OCI-LY7 (cell line): ENCODE results near the gene ABCA2. TPM values are rescaled to one million over a fixed set of nuclear protein-coding genes. Genes with fewer than 3 reads are reported as not detected.

Experiments
- BruUV-seq: library from RNA; stranded (reverse); fragments of 400-500 nt; replicated peaks from 2 replicates; lab custom pipeline; 2021; lab: Mats Ljungman, UMichigan
- CTCF ChIA-PET: fragments of 300-600 bp; sonication (Branson Sonifier 250); formaldehyde crosslinking; loops from one replicate; lab custom pipeline; 2022; ENCODE audit warnings: antibody characterized with exemption; ENCODE audit not compliant: unreplicated experiment; lab: Charles Lee
- POLR2A ChIA-PET: fragments of 300-600 bp; sonication (Branson Sonifier 250); formaldehyde crosslinking; loops from one replicate; lab custom pipeline; 2022; ENCODE audit warnings: antibody characterized with exemption; lab: Charles Lee
- DNase-seq: peaks from one replicate; pipeline ENCODE4 v3.0.0-alpha.2; 2015; ENCODE audit warnings: low spot score
- H2AFZ ChIP-seq: fragments of 200-600 bp; sonication (generic), shearing (Covaris generic); 2 replicates; pipeline ENCODE4 v1.6.1; 2014; ENCODE audit warnings: mild to moderate bottlenecking, antibody characterized with exemption, low read length, moderate library complexity
- H3K27ac ChIP-seq: fragments of 200-600 bp; sonication (generic); 2 replicates; pipeline ENCODE4 v1.5.1; 2014; ENCODE audit warnings: mixed run types, low read depth, mild to moderate bottlenecking, moderate library complexity, low read length, inconsistent platforms; ENCODE audit not compliant: poor library complexity, severe bottlenecking
- H3K36me3 ChIP-seq: fragments of 200-600 bp; sonication (generic); 2 replicates; pipeline ENCODE4 v1.6.1; 2014; ENCODE audit warnings: mild to moderate bottlenecking, antibody characterized with exemption, low read length, moderate library complexity, mixed read lengths; ENCODE audit not compliant: insufficient read depth
- H3K4me1 ChIP-seq: fragments of 200-600 bp; sonication (generic); 2 replicates; pipeline ENCODE4 v1.5.1; 2014; ENCODE audit warnings: mild to moderate bottlenecking, low read length; ENCODE audit not compliant: insufficient read depth, poor library complexity, severe bottlenecking
- H3K4me2 ChIP-seq: fragments of 200-600 bp; sonication (generic); 2 replicates; pipeline ENCODE4 v1.6.1; 2014; ENCODE audit warnings: mild to moderate bottlenecking, low read length
- H3K4me3 ChIP-seq: fragments of 200-600 bp; sonication (generic); 2 replicates; pipeline ENCODE4 v1.5.1; 2014; ENCODE audit warnings: mild to moderate bottlenecking, low read depth, low read length; ENCODE audit not compliant: poor library complexity, severe bottlenecking
- H3K79me2 ChIP-seq: fragments of 200-600 bp; sonication (generic); 2 replicates; pipeline ENCODE4 v1.6.1; 2016; ENCODE audit warnings: low read depth, mild to moderate bottlenecking, low read length, moderate library complexity, mixed read lengths; ENCODE audit not compliant: insufficient read depth
- H3K9me2 ChIP-seq: fragments of 200-600 bp; sonication (generic); 2 replicates; pipeline ENCODE4 v1.6.1; 2016; ENCODE audit warnings: mild to moderate bottlenecking, low read length, mixed read lengths; ENCODE audit not compliant: insufficient read depth
- H3K9me3 ChIP-seq: fragments of 200-600 bp; sonication (generic); 2 replicates; pipeline ENCODE4 v1.6.1; 2014; ENCODE audit warnings: mild to moderate bottlenecking, mixed run types, low read length, mixed read lengths
- H4K20me1 ChIP-seq: fragments of 200-600 bp; sonication (generic); 2 replicates; pipeline ENCODE4 v1.6.1; 2014; ENCODE audit warnings: mild to moderate bottlenecking, antibody characterized with exemption, low read length, moderate library complexity, mixed read lengths; ENCODE audit not compliant: insufficient read depth
- EZH2phosphoT487 ChIP-seq: fragments of 200-600 bp; sonication (generic); IDR thresholded peaks from 2 replicates; pipeline ENCODE4 v1.6.1; 2018; ENCODE audit warnings: low read depth, borderline replicate concordance, mild to moderate bottlenecking, mixed run types, antibody characterized with exemption, low read length, moderate library complexity, mixed read lengths
- intact Hi-C: fragments of 100-400 bp; cut with micrococcal nuclease; formaldehyde crosslinking; loops from one replicate; pipeline ENCODE4 v1.10.0; 2022; ENCODE audit not compliant: unreplicated experiment
- total RNA-seq, 2 experiments: library from RNA; depleted of rRNA in 1 of 2; stranded (reverse); fragments of >200 nt in 1 of 2; shearing (Covaris generic) in 1 of 2; gene quantifications; 2 replicates each; pipeline ENCODE4 v1.2.3, GENCODE V29; 2014 to 2022
- TF ChIP-seq, protein P1 (sequence below): fragments of 200-600 bp; sonication (generic); conservative IDR thresholded peaks from 2 replicates; pipeline ENCODE4 v1.5.1; 2014; ENCODE audit warnings: mild to moderate bottlenecking, antibody characterized with exemption, low read length, moderate library complexity, mixed read lengths

ABCA2 gene
- total RNA-seq, 2 experiments from 2014 or later: 4.1 to 10.6 TPM

DNA sequence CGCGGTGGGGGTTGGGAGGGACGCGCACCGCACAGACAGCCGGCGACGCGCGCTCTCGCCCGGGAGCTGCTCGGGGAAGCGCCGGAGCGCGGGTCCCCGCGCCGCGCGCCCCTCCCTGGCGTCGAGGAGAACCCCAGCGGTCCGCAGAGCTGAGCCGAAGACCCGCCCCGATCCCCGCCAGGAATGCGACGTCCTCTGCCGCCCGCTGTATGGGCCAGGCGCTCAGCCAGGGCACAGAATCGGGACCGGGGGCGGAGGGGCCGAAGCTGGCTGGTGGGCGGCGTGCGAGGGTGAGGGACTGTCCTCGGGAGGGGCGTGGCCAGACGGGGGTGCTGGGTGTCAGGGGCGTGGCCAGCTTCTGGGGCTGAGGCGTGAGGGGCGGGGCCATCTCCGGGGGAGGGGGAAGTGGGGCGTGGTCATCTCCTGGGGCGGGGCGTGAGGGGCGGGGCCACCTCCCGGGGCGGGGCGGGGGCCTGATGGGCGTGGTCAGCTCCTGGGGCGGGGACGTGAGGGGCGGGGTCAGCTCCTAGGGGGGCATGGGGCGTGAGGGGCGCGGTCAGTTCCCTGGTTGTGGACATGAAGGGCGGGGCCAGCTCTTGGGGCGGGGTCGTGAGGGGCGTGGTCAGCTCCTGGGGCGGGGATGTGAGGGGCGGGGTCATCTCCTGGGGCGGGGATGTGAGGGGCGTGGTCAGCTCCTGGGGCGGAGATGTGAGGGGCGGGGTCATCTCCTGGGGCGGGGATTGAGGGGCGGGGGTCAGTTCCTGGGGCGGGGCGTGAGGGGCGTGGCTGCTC, 49.8 kb downstream of the ABCA2 start:
- TF ChIP-seq, protein P1, sequence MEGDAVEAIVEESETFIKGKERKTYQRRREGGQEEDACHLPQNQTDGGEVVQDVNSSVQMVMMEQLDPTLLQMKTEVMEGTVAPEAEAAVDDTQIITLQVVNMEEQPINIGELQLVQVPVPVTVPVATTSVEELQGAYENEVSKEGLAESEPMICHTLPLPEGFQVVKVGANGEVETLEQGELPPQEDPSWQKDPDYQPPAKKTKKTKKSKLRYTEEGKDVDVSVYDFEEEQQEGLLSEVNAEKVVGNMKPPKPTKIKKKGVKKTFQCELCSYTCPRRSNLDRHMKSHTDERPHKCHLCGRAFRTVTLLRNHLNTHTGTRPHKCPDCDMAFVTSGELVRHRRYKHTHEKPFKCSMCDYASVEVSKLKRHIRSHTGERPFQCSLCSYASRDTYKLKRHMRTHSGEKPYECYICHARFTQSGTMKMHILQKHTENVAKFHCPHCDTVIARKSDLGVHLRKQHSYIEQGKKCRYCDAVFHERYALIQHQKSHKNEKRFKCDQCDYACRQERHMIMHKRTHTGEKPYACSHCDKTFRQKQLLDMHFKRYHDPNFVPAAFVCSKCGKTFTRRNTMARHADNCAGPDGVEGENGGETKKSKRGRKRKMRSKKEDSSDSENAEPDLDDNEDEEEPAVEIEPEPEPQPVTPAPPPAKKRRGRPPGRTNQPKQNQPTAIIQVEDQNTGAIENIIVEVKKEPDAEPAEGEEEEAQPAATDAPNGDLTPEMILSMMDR: no peak
- no peak for TF ChIP-seq EZH2phosphoT487
- POLR2A ChIA-PET: interaction anchor here (1.0 kb wide), 1 partner anchor 14 kb away, joined by 7 read pairs; the partner anchor contains the start of gene PAXX
- Histone ChIP-seq H3K79me2 (no peaks in the 10 kb centered on the region), H3K4me1 (no peaks in the 10 kb centered on the region), H3K36me3 (no peaks in the 10 kb centered on the region), H2AFZ (no peak overlapping the region), H3K9me2 (no peaks in the 10 kb centered on the region), H3K4me2 (no peak overlapping the region), H3K27ac (no peak overlapping the region), H3K9me3 (no peaks in the 10 kb centered on the region), H3K4me3 (no peak overlapping the region), H4K20me1 (no peaks in the 10 kb centered on the region)
- DNase-seq: peak; percentile 59
- no TSS peak for BruUV-seq
- CTCF ChIA-PET: interaction anchor here (0.5 to 1.0 kb wide), 5 partner anchors 13 to 191 kb away, joined by 3 to 5 read pairs (median 3); no protein-coding TSS in a partner anchor
- intact Hi-C loops: no loop called here

DNA sequence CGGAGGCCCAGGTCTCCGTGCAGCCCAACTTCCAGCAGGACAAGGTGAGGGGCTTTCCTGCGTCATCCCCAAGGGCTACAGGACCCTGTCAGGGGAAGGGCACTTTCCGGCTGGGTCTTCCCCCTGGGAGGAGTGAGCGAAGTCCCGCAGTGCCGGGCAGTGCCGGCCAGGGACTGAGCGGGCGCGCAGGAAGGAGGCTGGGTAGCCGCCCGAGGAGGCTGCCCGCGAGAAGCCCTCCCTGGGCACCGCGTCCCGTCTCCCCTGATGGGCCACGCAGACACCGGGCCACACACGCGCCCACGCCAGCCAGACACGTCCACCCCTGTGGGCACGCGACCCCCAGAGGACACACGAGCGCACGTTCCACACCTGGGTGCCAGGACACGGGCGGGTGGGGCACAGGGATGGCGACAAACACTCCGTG, 50.4 kb downstream of the ABCA2 start:
- BruUV-seq: no TSS peak
- intact Hi-C loops: no loop called here
- Histone ChIP-seq H3K4me3 (no peak overlapping the region), H3K27ac (no peak overlapping the region), H3K9me2 (no peaks in the 10 kb centered on the region), H3K4me2 (no peak overlapping the region), H3K4me1 (no peaks in the 10 kb centered on the region), H4K20me1 (no peaks in the 10 kb centered on the region), H3K36me3 (no peaks in the 10 kb centered on the region), H3K9me3 (no peaks in the 10 kb centered on the region), H3K79me2 (no peaks in the 10 kb centered on the region), H2AFZ (no peak overlapping the region)
- ChIA-PET CTCF (interaction anchor here (0.6 kb wide), 1 partner anchor 22 kb away, joined by 5 read pairs; no protein-coding TSS in a partner anchor), POLR2A (no interaction called here)
- no peak for DNase-seq
- TF ChIP-seq, protein P1: no peak
- no peak for TF ChIP-seq EZH2phosphoT487

DNA sequence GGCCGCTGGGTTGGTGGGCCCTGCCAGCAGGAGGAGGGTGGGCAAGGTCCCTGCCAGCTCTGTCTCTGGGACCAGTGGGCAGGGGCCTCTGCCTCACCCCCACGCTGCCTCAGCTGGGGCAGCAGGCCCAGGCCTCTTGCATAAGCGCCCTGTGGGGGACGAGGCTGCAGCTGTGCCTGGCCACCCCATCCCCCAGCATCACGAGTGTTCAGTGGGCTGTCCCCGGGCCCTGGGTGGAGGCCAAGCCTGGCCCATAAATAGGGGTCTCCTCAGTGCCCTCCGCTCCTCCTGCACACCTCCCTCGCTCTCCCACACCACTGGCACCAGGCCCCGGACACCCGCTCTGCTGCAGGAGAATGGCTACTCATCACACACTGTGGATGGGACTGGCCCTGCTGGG, 50.8 kb downstream of the ABCA2 start, which contains the start of gene PTGDS:
TSS of gene PTGDS (plus strand) at position 282 of the 400 bp plus-strand sequence. CDS start at position 357, 75 bp downstream.
- Histone ChIP-seq H3K4me3 (no peak within 1 kb of the TSS), H3K36me3 (no peaks in the 10 kb centered on the region), H2AFZ (no peak within 1 kb of the TSS), H4K20me1 (no peaks in the 10 kb centered on the region), H3K4me2 (no peak within 1 kb of the TSS), H3K27ac (no peak within 1 kb of the TSS), H3K9me2 (no peaks in the 10 kb centered on the region), H3K9me3 (no peaks in the 10 kb centered on the region), H3K79me2 (no peaks in the 10 kb centered on the region), H3K4me1 (no peaks in the 10 kb centered on the region)
- ChIA-PET CTCF (no interaction called here), POLR2A (no interaction called here)
- BruUV-seq: no TSS peak
- intact Hi-C loops: no loop called here
- no peak for TF ChIP-seq EZH2phosphoT487
- TF ChIP-seq, protein P1: no peak
- DNase-seq: no peak
